ENCODE data around the gene MMADHC.

Gene MMADHC

GRCh38 chr2:149587220-149587949 lies at the start of gene MMADHC:
TSS of gene MMADHC (minus strand) at chr2:149587775. CDS start at chr2:149587097, 678 bp downstream.
- DNase-seq = peak; percentile 95

GRCh38 chr2:149634103-149634502 lies 46.5 kb upstream of the MMADHC start:
- no peak for DNase-seq

- no peak for DNase-seq
Measured at GRCh38 chr2:149630445-149630844, 42.9 kb upstream of the MMADHC start.

DNA sequence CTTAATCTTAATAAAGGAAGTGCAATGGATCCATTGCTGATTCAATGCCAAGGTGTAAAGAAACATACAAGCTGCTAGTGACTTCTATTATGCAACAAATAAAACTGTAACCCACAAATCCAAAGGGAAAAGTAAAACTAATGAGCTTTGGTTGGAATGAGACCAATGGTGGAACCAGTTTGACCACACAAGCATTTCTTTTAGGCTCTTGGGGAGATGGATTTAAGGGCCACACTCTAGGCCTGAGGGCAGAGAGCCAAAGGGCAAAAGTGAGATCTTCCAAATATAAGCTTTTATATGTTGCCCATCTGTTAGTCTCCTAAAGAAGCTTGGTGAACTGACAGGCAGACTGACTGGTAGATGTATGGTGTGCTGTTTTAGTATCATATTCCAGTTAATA lies 41.5 kb upstream of the MMADHC start:
- DNase-seq = no peak

DNA sequence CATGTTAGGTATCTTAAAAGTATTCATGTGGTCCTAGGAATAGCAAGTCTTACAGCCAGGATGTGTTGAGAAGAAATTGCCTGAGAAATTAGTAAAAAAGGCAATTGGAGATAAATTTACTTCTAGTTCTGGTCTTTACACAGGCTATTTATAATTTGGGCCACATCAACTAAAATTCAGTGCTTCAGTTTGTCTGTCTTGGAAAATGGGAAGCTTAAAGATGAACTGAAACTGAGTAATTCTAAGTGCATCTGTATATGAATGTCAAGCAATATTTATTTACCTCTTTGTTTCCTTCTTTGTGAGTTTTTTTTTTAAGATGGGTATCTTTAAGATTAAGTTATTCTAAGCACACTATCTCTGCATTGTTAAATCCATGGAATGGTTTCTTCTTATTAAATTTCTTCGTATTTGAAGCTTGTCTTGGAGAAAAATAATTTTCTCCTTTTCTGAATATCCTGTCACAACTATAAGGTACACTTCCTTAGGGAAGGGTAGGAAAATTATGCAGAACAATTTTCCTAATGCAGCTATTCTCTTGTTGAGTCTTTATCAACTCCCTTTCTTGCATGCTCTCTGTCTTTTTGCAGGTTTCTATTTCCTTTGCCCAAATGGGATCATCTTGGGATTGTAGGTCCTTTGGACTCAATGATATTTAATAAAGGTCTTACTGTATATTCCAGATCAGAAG lies 39.7 kb upstream of the MMADHC start:
- no peak for DNase-seq

- DNase-seq = no peak
Measured at GRCh38 chr2:149625671-149626070, 38.1 kb upstream of the MMADHC start.

DNA sequence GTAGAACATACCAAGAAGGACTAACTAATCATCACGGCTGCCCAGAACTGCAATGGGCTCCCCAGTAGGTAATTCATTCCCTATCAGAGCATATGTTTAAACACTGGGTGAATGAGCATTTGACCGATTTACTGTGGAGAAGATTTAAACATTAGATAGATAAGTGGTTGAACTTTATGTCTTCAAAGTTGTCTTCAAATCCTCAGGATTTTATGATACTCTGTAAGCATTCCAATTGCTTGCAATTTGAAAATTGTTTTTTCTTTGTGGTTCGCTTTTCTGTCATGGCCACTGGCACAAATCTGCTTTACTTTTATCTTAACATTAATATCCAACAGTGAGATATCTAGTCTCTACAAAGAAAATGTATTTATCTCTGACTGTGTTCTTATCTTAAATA lies 37.7 kb upstream of the MMADHC start:
- no peak for DNase-seq

- DNase-seq = no peak
Measured at GRCh38 chr2:149622343-149622742, 34.8 kb upstream of the MMADHC start.

DNA sequence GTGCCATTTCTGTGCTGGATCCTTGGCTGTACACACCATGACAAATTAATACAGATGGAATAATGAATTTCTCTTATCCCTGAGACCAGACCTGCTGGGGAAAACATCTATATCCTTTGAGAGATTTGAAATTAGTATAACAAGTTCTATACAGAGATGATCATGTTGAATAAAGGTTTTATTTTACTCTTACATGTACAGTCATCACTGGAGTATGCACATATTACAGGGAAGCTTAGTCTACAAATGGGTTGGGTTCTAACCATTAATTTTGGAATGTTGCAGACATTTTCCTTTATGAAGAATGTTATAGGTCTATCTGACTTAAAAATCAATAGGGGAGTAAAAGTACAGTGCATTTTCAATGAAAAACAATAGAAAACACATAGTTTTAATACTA lies 29.9 kb upstream of the MMADHC start:
- no peak for DNase-seq

- no peak for DNase-seq
Measured at GRCh38 chr2:149616681-149617456, 29.3 kb upstream of the MMADHC start.

DNA sequence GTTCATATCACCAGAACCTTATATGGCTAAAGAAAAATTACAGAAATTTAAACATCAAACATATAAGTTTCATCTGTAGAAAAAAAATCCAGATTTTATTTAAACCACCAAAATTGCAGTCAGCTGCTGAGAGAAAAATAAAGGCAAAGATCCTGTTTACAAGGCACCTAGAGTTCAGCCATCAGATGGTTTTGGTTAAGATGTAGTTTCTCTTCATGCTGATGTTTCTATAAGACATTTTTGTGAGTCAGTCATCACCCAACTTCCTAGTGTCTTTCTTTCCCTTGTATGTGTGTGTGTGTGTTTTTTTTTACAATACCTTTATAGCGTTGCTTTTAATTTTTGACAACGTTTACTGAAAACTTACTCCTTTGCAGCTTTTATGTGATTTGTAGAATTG lies 26.1 kb upstream of the MMADHC start:
- DNase-seq = no peak

DNA sequence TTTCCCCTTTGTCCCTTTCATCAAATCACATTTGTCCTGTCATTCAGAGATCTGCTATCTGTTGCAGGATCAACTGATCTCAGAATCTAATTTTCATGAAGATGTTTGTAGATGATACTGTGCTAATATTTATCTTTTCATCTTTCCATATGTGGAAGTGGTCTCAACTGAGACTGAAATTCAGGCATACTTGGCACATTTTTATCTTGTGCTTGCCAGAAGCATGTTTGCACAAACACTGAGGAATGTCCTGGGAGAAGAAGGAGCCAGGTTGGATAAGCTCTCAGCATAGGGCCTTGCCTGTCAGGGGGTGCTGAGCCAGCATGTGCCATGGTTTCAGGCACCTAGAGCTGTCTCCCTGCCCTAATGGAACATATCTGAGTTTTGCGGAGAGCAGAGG lies 24.5 kb upstream of the MMADHC start:
- DNase-seq = no peak

GRCh38 chr2:149611100-149611820 lies 23.7 kb upstream of the MMADHC start:
- DNase-seq = no peak

DNA sequence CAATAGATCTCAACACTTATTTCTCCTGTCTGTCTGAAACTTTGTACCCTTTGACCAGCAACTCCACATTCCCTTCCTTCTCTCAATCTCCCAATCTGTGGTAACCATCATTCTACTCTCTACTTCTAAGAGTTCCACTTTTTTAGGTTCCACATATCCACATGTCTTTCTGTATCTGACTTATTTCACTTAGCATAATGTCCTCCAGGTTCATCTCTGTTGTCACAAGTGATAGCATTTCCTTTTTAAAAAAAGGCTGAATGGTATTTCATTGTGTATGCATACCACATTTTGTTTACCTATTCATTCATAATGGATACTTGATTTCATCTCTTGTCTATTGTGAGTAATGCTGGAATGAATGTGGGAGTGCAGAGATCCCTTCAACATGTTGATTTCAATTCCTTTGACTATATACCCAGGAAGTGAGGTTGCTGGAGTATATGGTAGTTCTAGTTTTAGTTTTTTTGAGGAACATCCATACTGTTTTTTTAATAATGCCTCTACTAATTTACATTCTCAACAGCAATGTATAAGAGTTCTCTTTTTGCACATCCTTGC lies 18.8 kb upstream of the MMADHC start:
- DNase-seq = no peak

GRCh38 chr2:149603248-149603647 lies 15.7 kb upstream of the MMADHC start:
- no peak for DNase-seq

DNA sequence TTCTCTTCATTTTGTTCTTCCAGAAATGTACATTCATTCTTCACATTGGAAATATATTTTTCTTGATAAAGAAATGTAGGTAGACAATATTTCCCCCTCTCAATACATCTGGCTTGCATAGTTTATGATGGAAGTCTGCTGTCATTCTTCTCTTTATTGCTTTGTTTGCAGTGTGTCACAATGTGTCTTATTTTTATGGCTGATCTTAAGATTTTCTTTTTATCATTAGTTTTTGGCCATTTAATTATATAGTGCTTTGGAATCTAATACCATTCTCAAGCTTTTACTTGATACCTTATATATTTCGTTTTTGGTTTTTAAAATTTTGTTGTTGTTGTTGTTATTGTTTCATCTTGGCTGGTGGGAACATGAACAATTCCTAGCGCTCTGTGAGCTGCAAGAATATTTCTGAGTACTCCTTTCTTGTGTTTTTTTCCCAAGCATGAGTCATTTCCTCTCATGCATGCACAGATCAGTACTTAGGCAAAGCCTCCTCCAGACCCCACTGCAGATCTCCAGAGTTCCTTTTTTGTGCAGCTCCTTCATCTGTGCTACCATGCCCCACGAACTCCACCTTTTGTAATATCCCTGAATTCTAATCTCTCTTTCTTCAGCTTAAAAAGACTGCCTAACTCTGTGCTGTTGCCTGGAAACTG lies 13.7 kb upstream of the MMADHC start:
- DNase-seq = no peak

DNA sequence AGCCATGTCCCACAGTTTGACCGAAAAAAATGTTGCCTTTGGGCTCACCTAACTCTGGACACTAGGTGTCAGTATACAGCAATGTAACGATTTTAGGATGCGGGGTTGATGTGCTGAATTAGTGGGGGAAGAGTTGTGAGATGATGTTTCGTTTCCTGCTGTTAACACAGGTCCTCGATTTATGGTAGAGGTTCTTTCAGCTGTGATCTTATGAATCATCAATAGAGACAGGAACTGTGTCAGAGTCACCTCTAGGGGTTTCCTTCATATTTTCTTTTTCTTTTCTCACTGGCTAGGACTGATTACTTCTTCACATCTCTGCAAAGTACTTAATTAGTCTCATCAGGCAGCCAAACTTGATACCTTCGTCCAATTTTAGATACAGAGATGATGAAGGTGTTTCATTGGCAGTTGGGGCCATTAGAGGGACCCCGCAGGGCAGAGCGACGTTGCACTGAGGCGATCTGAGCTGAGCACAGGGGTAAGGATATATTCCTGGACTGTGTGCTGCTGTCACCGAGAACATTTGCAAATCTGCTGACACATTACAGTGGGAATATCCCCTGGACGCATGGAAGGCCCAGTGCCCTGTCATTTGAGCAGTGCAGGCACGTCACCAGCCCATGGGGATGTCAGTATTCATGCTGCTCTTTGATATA lies 10.2 kb upstream of the MMADHC start:
- DNase-seq = peak; percentile 80

DNA sequence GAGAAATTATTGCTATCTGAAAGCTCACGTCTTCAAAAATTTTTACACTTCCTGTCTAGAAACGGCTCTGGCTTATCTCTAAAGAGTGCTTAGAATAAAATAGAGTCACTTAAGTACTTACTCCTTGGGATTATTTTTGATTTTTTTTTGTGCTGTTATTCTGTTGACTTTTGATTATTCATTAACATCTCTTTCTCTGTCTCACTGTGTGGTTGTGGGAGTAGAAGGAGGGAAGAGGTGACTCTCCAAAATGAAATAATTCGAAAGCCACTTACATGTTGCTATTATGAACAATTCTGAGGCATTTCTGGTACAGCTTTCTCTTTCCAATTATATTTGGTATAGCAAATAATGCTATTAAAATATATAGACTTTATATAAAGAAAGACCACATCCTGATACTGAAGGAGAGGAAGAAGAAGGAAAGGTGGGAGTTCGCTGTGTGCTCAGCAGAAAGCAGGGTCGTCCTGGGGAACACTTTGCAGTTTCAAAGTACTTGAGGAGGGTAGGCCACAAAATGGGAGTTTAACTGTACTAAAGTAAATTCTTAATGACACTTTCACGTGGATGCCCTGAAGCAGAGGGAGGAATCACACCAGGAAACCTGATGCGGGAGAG lies 9.6 kb upstream of the MMADHC start:
- DNase-seq = no peak

DNA sequence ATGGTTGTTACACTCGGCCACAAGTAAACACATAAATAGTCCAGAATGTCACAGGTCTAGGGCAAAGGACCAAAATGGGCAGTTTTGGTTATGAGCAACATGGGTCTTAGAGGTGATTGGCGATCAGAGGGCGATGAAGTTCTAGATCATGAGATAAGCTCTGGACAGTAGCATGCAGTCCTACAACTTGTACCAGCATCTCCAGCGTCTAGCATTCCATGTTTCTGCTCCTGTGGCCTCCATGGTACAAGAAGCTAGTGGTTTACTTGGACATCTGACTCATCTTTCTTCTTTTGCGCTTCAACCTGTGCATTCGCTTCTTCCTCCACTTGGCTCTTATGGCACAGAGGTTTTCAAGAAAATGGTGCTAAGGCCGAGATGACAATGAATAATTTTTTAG lies 8.9 kb upstream of the MMADHC start:
- DNase-seq = no peak

DNA sequence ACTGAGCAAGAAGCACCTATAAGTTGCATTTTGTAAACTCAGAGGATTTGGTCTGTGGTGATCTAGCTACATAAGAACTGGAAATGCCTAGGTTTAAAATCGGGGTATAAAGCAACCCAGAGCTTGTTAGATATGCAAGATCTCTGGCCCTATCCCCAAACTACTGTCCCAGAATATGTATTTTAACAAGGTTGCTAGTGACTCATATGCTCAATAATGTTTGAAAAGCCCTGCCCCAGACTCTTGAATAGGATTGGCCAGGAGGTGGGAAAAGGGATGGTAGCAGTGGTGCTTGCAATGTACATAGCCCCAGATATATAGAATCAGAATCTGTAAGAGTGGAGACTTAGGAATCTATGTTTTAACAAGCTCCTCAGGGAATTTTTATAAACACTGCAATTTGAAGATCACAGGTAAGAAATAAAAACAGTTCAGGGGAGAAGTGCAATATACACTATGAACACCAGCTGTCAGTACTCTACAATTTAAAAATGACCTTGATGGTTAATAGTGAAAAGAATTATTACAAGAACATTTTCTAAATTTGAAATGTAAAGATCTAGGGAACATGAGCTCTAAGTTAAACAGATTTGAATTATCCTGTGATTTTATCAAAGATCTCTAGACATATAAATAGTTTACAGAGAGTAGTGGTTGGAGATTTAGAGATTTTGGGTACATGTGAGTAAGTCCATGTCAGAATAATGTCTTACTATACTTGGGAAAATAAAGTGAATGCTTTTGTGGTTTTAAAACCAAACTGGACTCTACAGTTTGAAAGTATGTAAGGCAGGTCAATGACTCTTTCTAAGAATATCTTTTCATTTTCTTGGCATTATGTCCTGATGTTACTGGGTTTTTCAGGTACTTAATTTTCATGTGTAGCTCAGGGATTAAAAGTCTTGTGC lies 7.7 kb upstream of the MMADHC start:
- no peak for DNase-seq
